Body of pancreas (tissue), 4 donors: Measurements from ENCODE around the gene GPAM. TPM values are rescaled to one million over a fixed set of nuclear protein-coding genes. Genes with fewer than 3 reads are reported as not detected.
"Not testable (repeated sequence)": the region's sequence is repeated elsewhere in the genome, so short reads cannot be mapped to it uniquely, and the experiment has no call there.

Experiments
- ATAC-seq: fragments of 150-250 bp; one replicate; pipeline ENCODE4 v1.9.1; 2016
- DNase-seq, 4 donors: peaks; one replicate each; pipeline ENCODE4 v3.0.0-alpha.2; 2019
- H3K27ac ChIP-seq, 4 donors: fragments of 200-600 bp; sonication (generic); 1 replicate in 3 of 4; 2 replicates in 1 of 4; pipeline versions ENCODE4 v1.5.1 to v1.6.1; 2016 to 2019; ENCODE audit warnings: mild to moderate bottlenecking in 1 of 4, mixed read lengths in 1 of 4, moderate library complexity in 1 of 4
- H3K27me3 ChIP-seq, 2 donors: fragments of 200-600 bp; sonication (generic); one replicate each; pipeline ENCODE4 v1.6.0; 2016; ENCODE audit warnings: mild to moderate bottlenecking in 1 of 2
- H3K36me3 ChIP-seq, 2 donors: fragments of 200-600 bp; sonication (generic); replicated peaks in 1 of 2; 2 replicates each; pipeline ENCODE4 v1.5.1; 2016; ENCODE audit warnings: low read depth in 2 of 2; ENCODE audit not compliant: insufficient read depth in 1 of 2
- H3K4me1 ChIP-seq: fragments of 200-600 bp; sonication (generic); one replicate; pipeline ENCODE4 v1.6.0; 2016
- H3K4me3 ChIP-seq, 2 donors: fragments of 200-600 bp; sonication (generic); 1 replicate in 1 of 2; 2 replicates in 1 of 2; pipeline ENCODE4 v1.5.1; 2016 to 2019
- H3K9me3 ChIP-seq, 3 donors: fragments of 200-600 bp; sonication (generic); 1 replicate in 2 of 3; 2 replicates in 1 of 3; pipeline ENCODE4 v1.5.1; 2016
- CTCF ChIP-seq, 7 experiments: fragments of 450-650 bp in 4 of 7; fragments of 200-600 bp in 3 of 7; sonication (generic) in 3 of 7; IDR thresholded peaks; one replicate each; pipeline ENCODE4 v1.5.1; 2016 to 2019; ENCODE audit warnings: antibody characterized with exemption in 7 of 7
- POLR2A ChIP-seq, 3 donors: fragments of 450-650 bp; IDR thresholded peaks; one replicate each; pipeline ENCODE4 v1.6.1; 2016; ENCODE audit warnings: antibody characterized with exemption in 3 of 3, mild to moderate bottlenecking in 2 of 3
- WGBS, 2 donors: methylation state at CpG; one replicate each; pipeline ENCODE4 v1.1.5; 2017; 5-methylcytosine and 5-hydroxymethylcytosine counted together
- intact Hi-C: fragments of 100-400 bp; cut with DNase I; formaldehyde crosslinking; loops from one replicate; pipeline ENCODE4 v1.15.1; 2023
- total RNA-seq, 2 donors: library from RNA; depleted of rRNA; stranded (reverse); fragments of >200 nt; gene quantifications; one replicate each; pipeline ENCODE4 v1.1.0, GENCODE V29; 2016

GPAM gene
- total RNA-seq, 2 donors from 2014 or later: 9.1 to 66.9 TPM

- Histone ChIP-seq H3K27ac (no peak overlapping the region), H3K4me1 (no peaks in the 10 kb centered on the region), H3K36me3 (no peaks in the 10 kb centered on the region), H3K27me3 (no peaks in the 10 kb centered on the region), H3K4me3 (no peak overlapping the region), H3K9me3 (no peaks in the 10 kb centered on the region)
- intact Hi-C loops: no loop called here
- WGBS, 2 donors: 43 to 50% methylated on average over 4 of the region's 4 CpGs
- no peak for ATAC-seq
- TF ChIP-seq POLR2A (IDR thresholded peaks at IDR 0.05) (no peak), CTCF (IDR thresholded peaks at IDR 0.05) (no peak)
- DNase-seq: no peak
Measured at GRCh38 chr10:112203328-112204076, 19.9 kb upstream of the GPAM start.

GRCh38 chr10:112202561-112203241 lies 19.1 kb upstream of the GPAM start:
- intact Hi-C loops: no loop called here

GRCh38 chr10:112202076-112202475 lies 18.5 kb upstream of the GPAM start:
- intact Hi-C loops: no loop called here
- H3K27ac ChIP-seq: no peak overlapping the region
- no peaks in the 10 kb centered on the region for H3K36me3 ChIP-seq
- ATAC-seq (no peak), DNase-seq (no peak)
- TF ChIP-seq CTCF (IDR thresholded peaks at IDR 0.05) (no peak), POLR2A (IDR thresholded peaks at IDR 0.05) (no peak)
- no peaks in the 10 kb centered on the region for H3K4me1 ChIP-seq
- WGBS, 2 donors: 80% methylated on average over 1 of the region's 1 CpG
- no peak overlapping the region for H3K4me3 ChIP-seq
- no peaks in the 10 kb centered on the region for H3K27me3 ChIP-seq
- no peaks in the 10 kb centered on the region for H3K9me3 ChIP-seq

More at GRCh38 chr10:112202561-112203241, 19.1 kb upstream of the GPAM start:
- no peak overlapping the region for H3K27ac ChIP-seq
- DNase-seq: no peak
- no peaks in the 10 kb centered on the region for H3K27me3 ChIP-seq
- 61 to 69% methylated on average over 6 of the region's 6 CpGs for whole genome bisulfite sequencing, 2 donors
- no peak overlapping the region for H3K4me3 ChIP-seq
- TF ChIP-seq POLR2A (IDR thresholded peaks at IDR 0.05) (no peak), CTCF (IDR thresholded peaks at IDR 0.05) (no peak)
- H3K36me3 ChIP-seq: no peaks in the 10 kb centered on the region
- ATAC-seq: no peak
- H3K4me1 ChIP-seq: no peaks in the 10 kb centered on the region
- no peaks in the 10 kb centered on the region for H3K9me3 ChIP-seq

GRCh38 chr10:112201334-112201733 lies 17.8 kb upstream of the GPAM start:
- Histone ChIP-seq H3K4me3 (no peak overlapping the region), H3K36me3 (no peaks in the 10 kb centered on the region), H3K9me3 (no peaks in the 10 kb centered on the region), H3K27me3 (no peaks in the 10 kb centered on the region), H3K27ac (no peak overlapping the region), H3K4me1 (no peaks in the 10 kb centered on the region)
- intact Hi-C loops: no loop called here
- no peak for ATAC-seq
- 27 to 50% methylated on average over 1 of the region's 1 CpG for WGBS, 2 donors
- TF ChIP-seq POLR2A (IDR thresholded peaks at IDR 0.05) (no peak), CTCF (IDR thresholded peaks at IDR 0.05) (no peak)
- DNase-seq: no peak

GRCh38 chr10:112200259-112200658 lies 16.7 kb upstream of the GPAM start:
- H3K4me1 ChIP-seq, intact Hi-C loops, H3K9me3 ChIP-seq, H3K36me3 ChIP-seq, ATAC-seq, DNase-seq, H3K27ac ChIP-seq, H3K4me3 ChIP-seq, H3K27me3 ChIP-seq: not testable (repeated sequence)
- 53 to 80% methylated on average over 5 of the region's 5 CpGs for WGBS, 2 donors

GRCh38 chr10:112197662-112198061 lies 14.1 kb upstream of the GPAM start:
- H3K4me3 ChIP-seq, H3K36me3 ChIP-seq, DNase-seq, ATAC-seq, intact Hi-C loops, H3K4me1 ChIP-seq, H3K27me3 ChIP-seq, H3K27ac ChIP-seq, H3K9me3 ChIP-seq: not testable (repeated sequence)
- WGBS, 2 donors: 83 to 100% methylated on average over 1 to 2 of the region's 2 CpGs
